GM20000 (cell line): ENCODE data around the gene DNAJC11.
A peak's percentile ranks its signal among the peaks of the same experiment; 100 is the strongest.

Experiments
- DNase-seq: peaks from one replicate; pipeline ENCODE4 v3.0.0; 2012; ENCODE audit warnings: low spot score
- TF ChIP-seq, protein P1 (sequence below): IDR thresholded peaks from 2 replicates; pipeline ENCODE4 v1.5.1; 2012; ENCODE audit warnings: mild to moderate bottlenecking, control low read depth; ENCODE audit errors: extremely low read depth, missing control alignments

Gene DNAJC11

DNA sequence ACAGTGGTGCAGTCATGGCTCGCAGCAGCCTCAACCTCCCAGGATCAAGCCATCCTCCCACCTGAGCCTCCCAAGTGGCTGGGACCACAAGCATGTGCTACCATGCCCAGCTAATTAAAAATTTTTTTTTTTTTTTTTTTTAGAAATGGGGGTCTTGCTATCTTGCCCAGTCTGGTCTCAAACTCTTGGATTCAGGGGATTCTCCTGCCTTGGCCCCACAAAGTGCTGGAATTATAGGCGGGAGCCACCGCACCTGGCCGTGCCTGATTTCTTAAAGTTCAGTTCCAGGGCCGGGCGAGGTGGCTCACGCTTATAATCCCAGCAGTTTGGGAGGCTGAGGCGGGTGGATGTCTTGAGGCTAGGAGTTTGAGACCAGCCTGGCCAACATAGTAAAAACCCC lies 70.6 kb downstream of the DNAJC11 start:
- TF ChIP-seq, protein P1, sequence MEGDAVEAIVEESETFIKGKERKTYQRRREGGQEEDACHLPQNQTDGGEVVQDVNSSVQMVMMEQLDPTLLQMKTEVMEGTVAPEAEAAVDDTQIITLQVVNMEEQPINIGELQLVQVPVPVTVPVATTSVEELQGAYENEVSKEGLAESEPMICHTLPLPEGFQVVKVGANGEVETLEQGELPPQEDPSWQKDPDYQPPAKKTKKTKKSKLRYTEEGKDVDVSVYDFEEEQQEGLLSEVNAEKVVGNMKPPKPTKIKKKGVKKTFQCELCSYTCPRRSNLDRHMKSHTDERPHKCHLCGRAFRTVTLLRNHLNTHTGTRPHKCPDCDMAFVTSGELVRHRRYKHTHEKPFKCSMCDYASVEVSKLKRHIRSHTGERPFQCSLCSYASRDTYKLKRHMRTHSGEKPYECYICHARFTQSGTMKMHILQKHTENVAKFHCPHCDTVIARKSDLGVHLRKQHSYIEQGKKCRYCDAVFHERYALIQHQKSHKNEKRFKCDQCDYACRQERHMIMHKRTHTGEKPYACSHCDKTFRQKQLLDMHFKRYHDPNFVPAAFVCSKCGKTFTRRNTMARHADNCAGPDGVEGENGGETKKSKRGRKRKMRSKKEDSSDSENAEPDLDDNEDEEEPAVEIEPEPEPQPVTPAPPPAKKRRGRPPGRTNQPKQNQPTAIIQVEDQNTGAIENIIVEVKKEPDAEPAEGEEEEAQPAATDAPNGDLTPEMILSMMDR = no peak
- no peak for DNase-seq

DNA sequence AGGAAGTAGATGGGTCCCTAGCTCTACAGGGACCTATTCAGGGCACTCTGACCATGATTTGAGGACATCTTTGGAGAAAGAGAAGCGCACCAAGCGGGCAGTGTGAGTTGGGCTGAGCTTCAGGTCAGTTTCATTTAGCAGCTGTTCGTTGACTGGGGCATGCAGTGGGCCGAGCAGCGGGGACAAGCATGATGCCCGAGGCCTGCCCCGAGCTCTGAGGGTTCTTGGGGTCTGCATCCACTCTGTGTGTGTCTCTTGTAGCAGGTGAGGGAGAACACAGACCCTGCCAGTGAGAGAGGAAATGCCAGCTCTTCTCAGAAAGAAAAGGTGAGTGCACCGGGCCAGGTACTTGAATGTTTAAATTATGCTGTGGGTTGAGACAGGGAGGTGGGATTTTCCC lies 71.6 kb downstream of the DNAJC11 start:
- TF ChIP-seq, protein P1 = no peak
- no peak for DNase-seq

DNA sequence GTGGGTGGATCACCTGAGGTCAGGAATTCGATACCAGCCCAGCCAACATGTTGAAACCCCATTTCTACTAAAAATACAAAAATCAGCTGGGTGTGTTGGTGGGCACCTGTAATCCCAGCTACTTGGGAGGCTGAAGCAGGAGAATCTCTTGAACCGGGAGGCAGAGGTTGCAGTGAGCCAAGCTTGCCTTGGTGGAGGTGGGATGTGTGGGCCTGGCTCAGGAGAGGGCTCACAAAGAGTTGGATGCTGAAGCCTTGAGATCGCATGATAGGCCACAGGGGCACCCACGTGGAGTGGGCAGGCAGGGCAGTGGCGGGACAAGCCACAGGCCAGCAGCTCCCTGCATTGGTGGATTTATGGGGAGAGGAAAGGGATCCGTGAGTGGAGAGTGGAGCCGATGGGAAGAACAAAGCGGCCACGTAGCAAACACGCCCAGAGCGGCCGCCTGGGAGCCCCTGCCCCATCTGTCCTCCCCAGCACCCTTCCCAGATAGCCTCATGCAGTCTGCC lies 72.6 kb downstream of the DNAJC11 start:
- TF ChIP-seq, protein P1 = no peak
- DNase-seq = no peak

DNA sequence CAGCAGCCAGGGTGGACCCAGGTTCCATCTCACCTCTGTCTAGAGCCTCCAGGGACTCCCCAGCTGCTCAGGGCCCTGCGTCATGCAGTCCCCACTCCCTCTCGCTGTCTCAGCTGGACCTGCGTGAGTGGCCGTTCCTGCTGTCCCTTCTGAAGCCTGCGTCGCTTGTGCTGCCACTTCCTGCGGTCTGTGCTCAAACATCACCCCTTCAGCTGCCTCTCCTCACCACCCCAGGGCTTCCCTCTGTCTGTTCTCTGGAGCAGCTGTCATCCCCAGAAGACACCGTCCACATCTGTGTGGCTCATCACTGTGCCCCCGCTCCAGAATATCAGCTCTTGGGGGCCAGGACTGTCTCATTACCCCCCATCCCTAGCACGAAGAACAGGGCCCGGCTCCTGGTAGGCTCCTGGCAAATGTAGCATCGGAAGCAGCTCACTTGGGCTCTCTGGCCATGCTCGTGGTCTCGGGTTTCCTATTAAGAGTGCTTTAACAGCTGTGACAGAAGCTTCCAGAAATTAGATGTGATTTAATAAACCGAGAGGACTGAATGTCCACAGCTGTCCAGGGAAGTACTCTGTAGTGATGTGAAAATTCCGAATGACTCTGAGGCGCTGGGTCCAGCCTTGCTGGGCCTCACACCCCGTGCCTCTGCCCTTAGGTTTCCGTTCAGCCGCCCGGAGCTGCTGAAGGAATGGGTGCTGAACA lies 73.6 kb downstream of the DNAJC11 start:
- TF ChIP-seq, protein P1 = no peak
- no peak for DNase-seq

DNA sequence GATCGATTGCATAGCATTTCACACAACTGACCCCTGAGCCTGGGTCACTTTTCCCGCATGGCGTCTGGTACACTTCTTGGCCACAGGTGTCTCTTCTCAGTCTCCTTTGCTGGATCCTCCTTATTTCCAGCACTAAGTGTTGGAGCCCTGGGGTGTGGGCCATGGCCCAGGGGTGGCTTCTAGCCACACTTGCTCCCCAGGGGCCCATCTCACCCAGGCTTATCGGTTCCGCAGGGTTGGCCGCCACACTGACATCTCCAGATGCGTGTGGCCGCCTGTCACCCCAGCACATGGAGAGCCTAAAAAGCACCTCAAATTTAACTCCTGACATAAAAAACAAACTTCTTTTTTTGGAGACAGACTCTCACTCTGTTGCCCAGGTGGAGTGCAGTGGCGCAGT lies 74.6 kb downstream of the DNAJC11 start:
- TF ChIP-seq, protein P1 = no peak
- DNase-seq = no peak

DNA sequence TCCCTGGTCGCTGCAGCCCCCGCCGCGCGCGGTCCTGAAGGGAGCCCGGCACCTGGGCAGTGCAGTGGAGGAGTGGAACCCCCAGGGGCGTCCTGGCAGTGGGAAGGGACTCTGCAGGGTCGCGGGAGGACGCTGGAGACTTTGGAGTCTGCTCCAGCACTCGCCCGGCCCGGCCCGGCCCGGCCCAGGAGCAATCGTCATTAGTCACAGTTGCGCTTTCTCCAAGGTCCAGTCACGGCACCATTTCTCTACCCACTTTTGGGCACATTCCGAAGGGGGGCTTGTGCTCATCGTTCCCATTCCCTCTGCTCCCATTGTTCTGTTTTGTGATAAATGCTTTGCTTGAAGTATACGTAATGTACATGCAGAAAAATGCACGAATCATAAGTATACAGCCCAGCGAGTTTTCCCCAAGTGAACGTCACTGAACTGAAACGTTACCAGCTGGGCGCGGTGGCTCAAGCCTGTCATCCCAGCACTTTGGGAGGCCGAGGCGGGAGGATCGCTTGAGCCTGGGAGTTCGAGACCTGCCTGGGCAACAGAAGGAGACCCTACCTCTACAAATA lies 75.9 kb downstream of the DNAJC11 start:
- TF ChIP-seq, protein P1 = no peak
- peak; percentile 41 for DNase-seq

DNA sequence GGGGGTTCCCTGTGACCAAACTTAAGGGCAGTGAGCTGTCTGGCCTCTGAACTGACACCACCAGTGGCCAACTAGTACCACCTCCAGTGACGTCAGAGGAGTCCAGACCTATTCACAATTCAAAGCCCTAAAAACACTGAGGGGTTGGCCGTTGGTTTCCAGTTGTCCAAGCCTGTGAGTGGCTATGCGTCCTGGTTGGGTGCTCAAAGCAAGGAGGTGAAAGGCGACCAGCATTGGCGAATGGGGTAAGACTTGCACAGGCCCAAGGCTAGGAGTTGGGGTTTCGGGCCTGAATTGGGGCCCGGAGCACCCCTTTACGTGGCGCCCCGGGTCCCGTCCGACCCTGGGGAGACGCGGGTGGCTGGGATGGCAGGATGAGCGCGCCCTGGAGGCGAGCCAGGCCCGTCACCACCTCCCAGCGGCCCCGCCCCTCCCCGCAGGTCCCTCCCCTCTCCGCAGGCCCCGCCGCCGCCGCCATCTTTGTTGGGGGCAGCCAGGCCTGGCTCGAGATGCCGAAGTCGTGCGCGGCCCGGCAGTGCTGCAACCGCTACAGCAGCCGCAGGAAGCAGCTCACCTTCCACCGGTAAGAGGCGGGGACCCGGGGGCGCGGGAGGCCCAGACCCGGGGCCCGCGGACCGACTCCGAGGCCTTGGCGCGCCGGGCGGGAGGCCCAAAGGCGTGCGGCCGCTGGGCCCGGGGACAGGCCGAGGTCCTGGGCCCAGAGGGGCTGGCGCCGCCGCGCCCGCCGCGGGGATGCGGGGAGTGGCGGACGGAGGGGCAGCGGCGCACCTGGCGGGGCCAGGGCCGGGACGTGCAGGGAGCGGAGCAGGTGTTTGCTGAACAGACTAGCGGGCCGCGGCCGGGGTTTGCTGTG lies 76.7 kb downstream of the DNAJC11 start, which contains the start of gene THAP3:
TSS of gene THAP3 (plus strand) at position 159 of the 874 bp plus-strand sequence. CDS start at position 510, 351 bp downstream.
- TF ChIP-seq, protein P1 = no peak
- peak; percentile 97 for DNase-seq
